Neutrophil (primary cell): ENCODE data around the gene SFT2D3.

Experiments used
- H3K27ac ChIP-seq: fragments of 200-600 bp; sonication (generic); 2 replicates; pipeline ENCODE4 v1.5.1; 2016; ENCODE audit warnings: mild to moderate bottlenecking, moderate library complexity
- H3K27me3 ChIP-seq: fragments of 200-600 bp; sonication (generic); 2 replicates; pipeline ENCODE4 v1.6.0; 2016; ENCODE audit warnings: mild to moderate bottlenecking
- H3K36me3 ChIP-seq: fragments of 200-600 bp; sonication (generic); 2 replicates; pipeline ENCODE4 v1.5.1; 2017
- H3K4me1 ChIP-seq, 2 experiments: fragments of 200-600 bp in 1 of 2; sonication (generic) in 1 of 2; 1 replicate in 1 of 2; 2 replicates in 1 of 2; pipeline versions ENCODE4 v1.5.1 to v1.6.1; 2013 to 2016; ENCODE audit warnings: low read depth in 1 of 2, low read length in 1 of 2, mild to moderate bottlenecking in 1 of 2, moderate library complexity in 1 of 2; ENCODE audit not compliant: control insufficient read depth in 1 of 2, insufficient read depth in 1 of 2
- H3K4me3 ChIP-seq, 2 experiments: fragments of 200-600 bp in 1 of 2; sonication (generic) in 1 of 2; 1 replicate in 1 of 2; 2 replicates in 1 of 2; pipeline ENCODE4 v1.5.1; 2013 to 2016; ENCODE audit warnings: low read depth in 1 of 2, low read length in 1 of 2, mild to moderate bottlenecking in 1 of 2, moderate library complexity in 1 of 2
- H3K9me3 ChIP-seq: fragments of 200-600 bp; sonication (generic); 2 replicates; pipeline ENCODE4 v1.5.1; 2016
- TF ChIP-seq, protein P1 (sequence below): fragments of 200-600 bp; sonication (generic); IDR thresholded peaks from 2 replicates; pipeline ENCODE4 v1.5.1; 2016; ENCODE audit warnings: antibody characterized with exemption

The SFT2D3 gene

DNA sequence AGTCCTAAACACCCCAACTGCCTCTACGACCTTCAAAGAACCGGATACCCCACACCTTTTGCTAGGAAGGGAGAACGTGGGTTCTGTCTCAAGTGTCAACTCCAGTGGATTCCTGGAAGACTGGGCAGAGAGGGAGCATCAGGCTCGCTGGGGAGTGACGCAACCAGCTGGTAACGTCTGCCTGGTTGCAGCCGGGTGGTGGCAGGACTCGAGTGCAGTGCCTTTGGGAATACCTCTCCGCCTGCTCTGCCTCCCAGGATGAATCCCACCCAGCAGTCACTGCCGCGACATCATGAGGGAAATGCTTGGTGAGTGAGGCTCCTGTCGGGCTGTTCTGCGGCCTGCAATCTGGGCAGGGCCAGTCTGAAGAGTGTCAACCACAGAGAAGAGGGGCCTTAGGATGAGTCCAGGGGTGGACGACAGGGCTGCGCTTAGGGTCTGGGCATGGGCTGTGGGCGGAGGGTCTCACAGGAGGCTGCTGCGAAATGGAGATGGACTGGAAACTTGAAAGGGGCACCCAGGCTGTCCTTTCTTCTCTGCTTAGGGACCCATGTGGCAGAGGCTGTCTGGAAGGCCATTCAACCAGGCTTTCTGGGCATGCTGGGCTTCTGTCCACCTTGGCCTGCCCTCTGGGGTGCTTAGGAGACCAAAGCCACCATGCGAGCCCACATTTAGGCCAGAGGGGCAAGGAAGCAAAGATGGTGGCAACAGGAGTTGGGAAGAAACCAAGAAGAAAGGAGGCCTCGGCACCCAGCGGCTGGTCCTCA, 42.5 kb upstream of the SFT2D3 start:
- no peak overlapping the region for H3K4me3 ChIP-seq
- no peaks in the 10 kb centered on the region for H3K36me3 ChIP-seq
- TF ChIP-seq, protein P1, sequence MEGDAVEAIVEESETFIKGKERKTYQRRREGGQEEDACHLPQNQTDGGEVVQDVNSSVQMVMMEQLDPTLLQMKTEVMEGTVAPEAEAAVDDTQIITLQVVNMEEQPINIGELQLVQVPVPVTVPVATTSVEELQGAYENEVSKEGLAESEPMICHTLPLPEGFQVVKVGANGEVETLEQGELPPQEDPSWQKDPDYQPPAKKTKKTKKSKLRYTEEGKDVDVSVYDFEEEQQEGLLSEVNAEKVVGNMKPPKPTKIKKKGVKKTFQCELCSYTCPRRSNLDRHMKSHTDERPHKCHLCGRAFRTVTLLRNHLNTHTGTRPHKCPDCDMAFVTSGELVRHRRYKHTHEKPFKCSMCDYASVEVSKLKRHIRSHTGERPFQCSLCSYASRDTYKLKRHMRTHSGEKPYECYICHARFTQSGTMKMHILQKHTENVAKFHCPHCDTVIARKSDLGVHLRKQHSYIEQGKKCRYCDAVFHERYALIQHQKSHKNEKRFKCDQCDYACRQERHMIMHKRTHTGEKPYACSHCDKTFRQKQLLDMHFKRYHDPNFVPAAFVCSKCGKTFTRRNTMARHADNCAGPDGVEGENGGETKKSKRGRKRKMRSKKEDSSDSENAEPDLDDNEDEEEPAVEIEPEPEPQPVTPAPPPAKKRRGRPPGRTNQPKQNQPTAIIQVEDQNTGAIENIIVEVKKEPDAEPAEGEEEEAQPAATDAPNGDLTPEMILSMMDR = no peak
- no peaks in the 10 kb centered on the region for H3K9me3 ChIP-seq
- H3K27me3 ChIP-seq = peaks cover 25% of the 10 kb centered on the region
- H3K27ac ChIP-seq = no peak overlapping the region
- no peaks in the 10 kb centered on the region for H3K4me1 ChIP-seq

DNA sequence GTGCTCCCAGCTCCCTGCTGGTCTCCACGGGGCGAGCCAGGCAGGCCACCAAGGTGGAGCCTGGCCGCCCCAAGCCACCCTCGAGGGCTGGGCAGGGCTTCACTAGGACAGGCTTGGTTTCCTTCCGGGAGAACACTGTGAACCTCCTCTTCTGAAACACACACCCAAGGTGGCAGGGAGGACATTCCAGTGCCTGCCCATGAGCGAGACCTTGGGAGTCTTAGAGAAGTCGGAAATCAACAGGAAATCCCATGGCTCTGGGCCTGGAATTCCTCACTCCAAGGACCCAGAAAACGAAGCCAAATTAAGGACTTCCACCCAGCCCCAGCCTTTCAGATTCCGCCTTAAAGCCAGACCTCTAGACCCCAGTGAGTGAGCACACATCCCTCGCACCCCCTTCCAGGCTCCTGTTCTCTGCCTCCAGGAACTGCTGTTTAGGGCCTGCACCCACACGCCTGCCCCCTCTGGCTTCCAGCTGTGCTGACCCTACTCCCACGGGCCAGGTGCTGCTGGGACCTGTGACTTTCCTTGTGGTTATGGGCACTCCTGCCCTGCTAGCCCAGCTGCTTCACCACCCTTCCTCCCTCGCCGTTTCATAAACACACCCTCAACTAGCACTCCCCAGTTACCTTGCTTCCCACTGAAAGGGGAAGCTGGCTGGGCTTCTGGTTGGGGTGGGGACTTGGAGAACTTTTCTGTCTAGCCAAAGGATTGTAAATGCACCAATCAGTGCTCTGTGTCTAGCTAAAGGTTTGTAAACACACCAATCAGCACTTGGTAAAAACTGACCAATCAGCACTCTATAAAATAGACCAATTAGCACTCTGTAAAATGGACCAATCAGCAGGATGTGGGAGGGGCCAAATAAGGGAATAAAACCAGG, 41.6 kb upstream of the SFT2D3 start:
- H3K9me3 ChIP-seq = no peaks in the 10 kb centered on the region
- H3K36me3 ChIP-seq = no peaks in the 10 kb centered on the region
- peaks cover 33% of the 10 kb centered on the region for H3K27me3 ChIP-seq
- TF ChIP-seq, protein P1 = no peak
- no peak overlapping the region for H3K27ac ChIP-seq
- H3K4me3 ChIP-seq = no peak overlapping the region
- H3K4me1 ChIP-seq = no peaks in the 10 kb centered on the region

GRCh38 chr2:127660291-127660578, 41.1 kb upstream of the SFT2D3 start:
- H3K9me3 ChIP-seq = no peaks in the 10 kb centered on the region
- H3K27ac ChIP-seq = no peak overlapping the region
- TF ChIP-seq, protein P1 = no peak
- H3K36me3 ChIP-seq = no peaks in the 10 kb centered on the region
- H3K4me1 ChIP-seq = no peaks in the 10 kb centered on the region
- H3K4me3 ChIP-seq = no peak overlapping the region
- peaks cover 39% of the 10 kb centered on the region for H3K27me3 ChIP-seq

- H3K27ac ChIP-seq = no peak overlapping the region
- no peaks in the 10 kb centered on the region for H3K4me1 ChIP-seq
- TF ChIP-seq, protein P1 = no peak
- H3K36me3 ChIP-seq = no peaks in the 10 kb centered on the region
- H3K4me3 ChIP-seq = no peak overlapping the region
- no peaks in the 10 kb centered on the region for H3K9me3 ChIP-seq
- peaks cover 49% of the 10 kb centered on the region for H3K27me3 ChIP-seq
These were observed 40.1 kb upstream of the SFT2D3 start for GRCh38 chr2:127661072-127661649.

GRCh38 chr2:127661949-127662510, 39.3 kb upstream of the SFT2D3 start:
- H3K9me3 ChIP-seq = no peaks in the 10 kb centered on the region
- no peaks in the 10 kb centered on the region for H3K36me3 ChIP-seq
- TF ChIP-seq, protein P1 = no peak
- peaks cover 57% of the 10 kb centered on the region for H3K27me3 ChIP-seq
- H3K27ac ChIP-seq = no peak overlapping the region
- H3K4me3 ChIP-seq = no peak overlapping the region
- no peaks in the 10 kb centered on the region for H3K4me1 ChIP-seq
